AG08396 (cell line): ENCODE measurements around the gene ACSF3.

Experiments used
- DNase-seq: peaks from one replicate; pipeline ENCODE4 v3.0.0; 2012; ENCODE audit warnings: low spot score, mixed read lengths

Gene ACSF3

DNA sequence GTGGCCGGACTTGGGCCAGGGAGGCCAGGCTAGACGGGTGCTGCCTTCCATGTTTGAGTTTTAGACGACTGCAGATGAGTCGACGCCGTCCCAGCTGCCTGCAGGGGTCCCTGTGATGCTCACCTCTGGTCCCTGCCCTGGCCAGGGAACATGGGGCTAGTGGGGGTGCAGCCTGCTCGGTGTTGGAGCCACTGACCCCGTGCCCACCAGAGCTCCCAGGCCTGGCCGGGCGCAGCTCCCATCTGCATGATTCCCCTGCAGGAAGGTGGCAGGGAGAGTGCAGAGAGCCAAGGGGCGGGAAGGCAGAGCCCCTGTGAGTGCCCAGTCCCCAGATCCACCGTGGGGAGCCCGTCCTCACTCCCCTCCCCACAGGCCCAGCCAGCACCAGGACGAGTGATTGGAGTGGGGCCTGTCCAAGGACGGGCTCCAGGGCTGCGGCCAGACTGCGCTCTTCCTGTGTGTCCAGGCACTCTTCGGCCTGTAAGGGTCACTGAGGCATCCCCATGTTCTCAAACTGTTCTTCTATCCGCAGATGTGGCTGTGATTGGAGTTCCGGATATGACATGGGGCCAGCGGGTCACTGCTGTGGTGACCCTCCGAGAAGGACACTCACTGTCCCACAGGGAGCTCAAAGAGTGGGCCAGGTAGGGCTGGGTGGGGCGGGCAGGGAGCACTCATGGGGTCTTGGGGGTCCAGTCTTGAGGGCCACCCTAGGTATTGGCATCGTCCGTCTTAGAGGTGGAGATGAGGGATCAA, 51.9 kb downstream of the ACSF3 start:
- DNase-seq = no peak

DNA sequence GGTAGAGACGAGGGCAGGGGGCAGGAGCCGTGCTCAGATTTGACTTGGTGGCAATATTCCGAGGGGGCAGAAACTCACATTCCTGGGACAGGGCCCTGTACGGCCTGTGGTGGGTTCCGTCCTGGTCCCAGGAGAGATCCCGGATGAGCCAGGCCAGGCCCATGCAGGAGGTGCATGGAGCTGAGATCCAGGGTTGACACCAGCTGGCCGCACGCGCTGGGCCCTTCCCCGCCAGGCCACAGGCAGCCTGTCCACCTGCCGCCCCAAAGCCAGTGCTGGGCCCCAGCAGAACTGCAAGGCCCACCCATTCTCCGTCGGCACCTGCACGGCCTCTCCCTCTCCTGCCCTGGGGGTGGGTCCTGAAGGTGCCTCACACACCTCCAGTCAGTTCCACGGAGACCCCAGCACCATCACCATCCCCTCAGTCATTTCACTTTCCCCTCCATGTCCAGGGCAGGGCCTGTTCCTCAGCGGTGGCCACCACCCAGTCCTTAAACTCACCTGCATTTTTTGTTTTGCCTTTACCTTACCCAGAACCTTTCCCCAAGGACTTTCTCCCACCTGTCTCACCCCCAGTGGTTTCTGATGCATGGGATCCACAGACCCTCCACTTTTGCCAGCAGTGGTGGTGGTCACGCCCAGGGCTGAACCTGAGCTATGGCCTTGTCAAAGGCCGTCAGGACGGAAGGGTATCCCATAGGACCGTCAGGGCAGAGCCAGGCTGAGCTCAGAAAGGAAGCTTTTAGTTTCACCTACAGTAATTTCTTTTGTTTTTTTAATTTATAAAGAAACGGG, 52.8 kb downstream of the ACSF3 start:
- DNase-seq = no peak

DNA sequence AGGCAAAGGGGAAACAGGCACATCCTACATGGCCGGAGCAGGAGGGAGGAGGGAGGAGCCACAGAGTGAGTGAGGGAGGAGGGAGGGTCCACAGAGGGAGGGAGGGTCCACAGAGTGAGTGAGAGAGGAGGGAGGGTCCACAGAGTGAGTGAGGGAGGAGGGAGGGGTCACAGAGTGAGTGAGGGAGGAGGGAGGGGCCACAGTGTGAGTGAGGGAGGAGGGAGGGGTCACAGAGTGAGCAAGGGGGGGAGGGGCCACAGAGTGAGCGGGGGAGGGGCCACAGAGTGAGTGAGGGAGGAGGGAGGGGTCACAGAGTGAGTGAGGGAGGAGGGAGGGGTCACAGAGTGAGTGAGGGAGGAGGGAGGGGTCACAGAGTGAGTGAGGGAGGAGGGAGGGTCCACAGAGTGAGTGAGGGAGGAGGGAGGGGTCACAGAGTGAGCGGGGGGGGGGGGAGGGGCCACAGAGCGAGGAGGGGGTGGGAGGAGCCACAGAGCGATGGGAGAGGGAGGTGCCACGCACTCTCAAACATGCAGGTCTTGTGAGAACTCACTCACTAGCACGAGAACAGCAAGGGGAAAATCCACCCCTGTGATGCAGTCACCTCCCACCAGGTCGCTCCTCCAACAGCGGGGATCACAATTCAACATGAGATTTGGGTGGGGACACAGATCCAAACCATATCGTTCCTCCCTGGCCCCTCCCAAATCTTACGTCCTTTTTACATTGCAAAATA, 53.6 kb downstream of the ACSF3 start:
- DNase-seq = no peak

DNA sequence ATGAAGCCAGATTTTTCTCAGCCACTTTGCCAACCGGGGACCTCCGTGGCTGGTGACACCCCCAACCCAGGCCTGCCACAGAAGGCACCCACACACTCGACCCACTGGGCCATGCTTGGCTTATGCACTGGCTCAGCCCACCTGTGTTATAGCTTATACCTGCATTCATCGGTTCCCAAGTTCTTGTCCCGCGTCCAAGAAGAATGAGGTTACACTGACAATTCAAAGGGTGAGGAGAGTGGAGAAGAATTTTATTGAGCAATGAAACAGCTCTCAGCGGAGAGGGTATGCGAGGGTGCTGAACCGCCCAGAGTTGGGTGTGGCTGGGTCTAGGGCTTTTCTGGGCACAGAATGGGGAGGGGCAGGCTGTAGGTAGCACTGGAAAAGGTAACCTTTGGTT, 55.7 kb downstream of the ACSF3 start:
- no peak for DNase-seq

DNA sequence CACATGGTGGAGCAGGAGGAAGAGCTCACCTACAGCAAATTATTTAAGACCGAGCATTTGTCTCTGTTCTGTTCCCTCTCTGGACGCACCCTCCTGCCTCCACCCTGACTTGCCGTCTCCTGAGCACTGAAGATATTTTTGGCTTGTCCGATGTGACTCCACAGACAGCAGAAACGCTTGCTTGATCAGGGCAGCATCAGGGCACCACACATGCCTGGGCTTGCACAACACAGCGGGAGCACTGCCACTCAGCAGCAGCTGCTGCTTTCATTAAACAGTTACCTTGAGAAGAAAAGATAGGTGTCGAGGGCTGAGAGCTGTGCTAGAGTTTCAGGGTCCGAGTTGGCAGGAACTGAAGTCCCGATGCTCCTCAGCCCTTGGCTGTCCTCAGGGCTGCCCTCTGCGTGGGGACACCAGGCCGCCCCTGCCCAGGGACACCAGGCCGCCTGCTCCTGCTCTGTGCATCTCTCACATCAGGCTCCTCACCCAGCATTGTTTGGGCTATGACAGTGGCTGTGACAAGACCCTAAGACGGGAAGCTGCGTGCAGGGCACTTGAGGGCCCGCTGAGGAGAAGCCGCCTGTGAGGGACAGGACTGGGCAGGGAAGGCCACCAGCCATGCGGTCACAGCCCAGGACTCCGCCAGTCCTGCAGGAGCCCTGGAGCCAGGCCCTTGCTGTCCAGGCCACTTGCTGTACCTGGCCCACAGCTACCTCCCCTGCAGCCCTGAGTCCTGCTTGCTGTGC, 56.6 kb downstream of the ACSF3 start:
- no peak for DNase-seq

DNA sequence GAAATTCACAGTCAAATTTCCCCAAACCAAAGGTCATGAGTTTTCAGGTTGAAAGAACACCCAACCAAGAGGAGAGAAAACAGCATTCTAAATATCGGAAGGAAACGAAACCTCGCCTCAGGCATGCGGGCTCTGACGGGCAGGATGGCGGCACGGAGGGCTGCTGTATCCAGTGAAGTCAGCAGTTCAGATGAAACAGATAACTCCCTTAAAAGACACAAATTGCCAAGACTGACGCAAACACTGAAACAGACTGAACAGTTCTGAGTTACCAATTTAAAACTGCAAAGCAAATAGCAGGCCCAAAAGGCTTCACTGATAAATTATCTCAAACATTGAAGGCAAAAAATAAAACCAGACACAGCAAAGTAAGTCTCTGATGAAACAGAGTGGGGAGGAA, 57.3 kb downstream of the ACSF3 start:
- DNase-seq = no peak

DNA sequence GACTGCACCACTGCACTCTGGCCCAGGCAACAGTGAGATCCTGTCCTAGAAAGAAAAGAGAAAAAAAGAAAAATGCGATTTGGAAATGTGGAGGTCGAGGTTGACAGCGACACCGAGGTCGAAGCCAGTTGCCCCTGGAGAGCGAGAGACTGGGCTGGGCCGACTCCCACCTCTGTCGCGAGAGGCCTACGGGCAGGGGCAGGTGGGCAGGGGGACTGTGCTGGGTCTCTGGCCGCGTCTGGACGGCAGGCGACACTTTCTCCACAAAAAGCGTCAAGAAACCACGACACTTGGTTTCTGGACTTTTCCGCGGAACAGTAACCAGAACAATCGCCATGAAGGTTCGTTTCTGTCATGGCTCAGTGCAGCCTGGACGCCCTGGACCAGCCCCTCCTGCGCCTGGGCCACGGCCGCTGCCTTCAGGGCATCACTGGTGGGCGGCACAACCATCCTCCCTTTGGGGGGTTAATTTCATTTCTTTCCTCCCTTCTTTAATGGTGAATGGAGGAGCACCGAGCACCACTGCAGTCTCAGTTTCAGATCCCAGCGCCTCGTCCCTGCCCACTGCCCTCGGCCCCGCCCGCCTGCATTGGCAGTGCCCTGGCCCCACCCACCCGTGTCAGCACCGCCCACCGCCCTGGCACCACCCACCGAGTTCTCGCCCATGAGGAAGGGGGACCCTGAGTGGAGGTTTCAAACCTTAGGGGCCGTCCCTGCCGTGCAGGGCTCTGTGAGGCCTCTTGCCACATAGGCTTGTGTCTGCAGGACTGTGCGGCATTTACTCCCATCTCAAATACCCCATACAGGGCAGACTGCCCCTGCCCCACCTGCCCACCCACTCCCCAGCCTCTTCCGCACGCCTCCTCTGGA, 59.4 kb downstream of the ACSF3 start:
- no peak for DNase-seq

DNA sequence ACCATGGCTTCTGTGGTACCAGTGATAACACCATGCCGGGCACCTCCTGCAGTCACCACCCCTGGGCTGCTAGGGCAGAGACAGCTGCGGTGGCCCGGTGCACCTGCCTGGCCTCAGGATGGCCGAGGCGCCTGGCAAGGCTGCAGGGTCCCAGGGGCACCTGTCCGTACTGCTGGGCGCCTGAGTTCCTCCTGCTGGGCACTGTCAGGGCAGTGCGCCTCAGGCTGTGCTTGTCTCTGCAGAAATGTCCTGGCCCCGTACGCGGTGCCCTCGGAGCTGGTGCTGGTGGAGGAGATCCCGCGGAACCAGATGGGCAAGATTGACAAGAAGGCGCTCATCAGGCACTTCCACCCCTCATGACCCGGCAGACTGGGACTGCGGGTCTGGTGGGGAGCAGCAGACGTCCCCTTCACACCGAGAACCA, 60.2 kb downstream of the ACSF3 start:
- DNase-seq = no peak

DNA sequence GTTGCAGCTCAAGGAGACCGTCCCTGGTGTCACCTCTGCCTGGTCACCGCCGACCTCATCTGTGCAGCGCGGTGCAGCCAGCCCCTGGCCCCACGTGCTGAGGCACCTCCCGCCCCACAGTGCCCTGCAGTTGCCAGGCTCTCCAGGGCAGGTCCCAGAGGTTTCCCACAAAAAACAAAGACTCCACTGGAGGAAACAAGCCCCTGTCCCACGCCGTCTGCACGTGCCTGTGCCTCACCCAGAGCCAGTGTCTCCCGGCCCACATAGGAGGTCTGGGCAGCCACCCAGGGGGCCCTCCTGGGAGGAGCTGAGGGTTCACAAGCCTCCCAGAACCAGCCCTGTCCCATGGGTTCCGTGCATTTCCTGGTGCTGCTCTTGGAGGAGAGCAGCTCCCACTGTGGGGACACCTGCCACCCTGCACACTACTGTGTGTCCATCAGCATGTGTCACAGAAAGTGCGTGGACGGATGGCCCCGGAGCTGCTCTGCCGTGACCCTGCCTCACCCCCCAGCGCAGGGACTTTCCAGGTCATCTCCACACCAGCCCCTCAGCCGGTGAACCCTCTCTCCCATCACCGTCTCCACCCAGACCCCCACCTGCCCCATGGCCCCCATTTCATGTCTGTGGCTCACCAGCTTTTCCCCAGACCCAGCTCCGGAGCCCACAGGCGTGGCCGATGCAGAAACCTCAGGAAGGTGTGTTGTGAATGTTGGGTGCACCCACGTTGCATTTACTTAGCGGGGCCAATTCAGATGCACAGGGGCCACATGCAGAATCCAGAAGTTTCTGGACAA, 60.9 kb downstream of the ACSF3 start:
- no peak for DNase-seq

DNA sequence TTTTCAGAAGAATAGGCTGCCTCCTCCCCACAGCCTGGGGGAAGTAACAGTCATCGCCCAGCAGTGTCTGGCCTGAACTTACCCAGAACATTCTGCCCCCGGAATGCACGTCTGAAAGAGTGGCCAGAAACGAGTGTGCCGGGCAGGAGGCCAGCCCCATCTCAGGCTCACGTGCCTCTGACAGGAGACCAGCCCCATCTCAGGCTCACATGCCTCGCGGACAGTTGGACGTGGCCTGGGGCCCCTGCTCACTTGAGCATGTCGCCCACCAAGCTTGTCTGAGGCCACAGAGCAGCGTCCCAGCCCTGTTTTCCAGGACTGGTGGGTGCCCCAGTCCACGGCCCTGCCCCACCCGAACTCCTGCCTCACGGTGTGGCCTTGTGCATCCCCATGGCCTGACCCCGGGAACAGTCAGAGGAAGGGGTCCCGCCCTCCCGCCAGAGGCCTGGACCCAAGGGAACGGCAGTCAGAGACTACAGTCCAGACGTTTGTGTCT, 61.6 kb downstream of the ACSF3 start:
- DNase-seq = peak; percentile 89

DNA sequence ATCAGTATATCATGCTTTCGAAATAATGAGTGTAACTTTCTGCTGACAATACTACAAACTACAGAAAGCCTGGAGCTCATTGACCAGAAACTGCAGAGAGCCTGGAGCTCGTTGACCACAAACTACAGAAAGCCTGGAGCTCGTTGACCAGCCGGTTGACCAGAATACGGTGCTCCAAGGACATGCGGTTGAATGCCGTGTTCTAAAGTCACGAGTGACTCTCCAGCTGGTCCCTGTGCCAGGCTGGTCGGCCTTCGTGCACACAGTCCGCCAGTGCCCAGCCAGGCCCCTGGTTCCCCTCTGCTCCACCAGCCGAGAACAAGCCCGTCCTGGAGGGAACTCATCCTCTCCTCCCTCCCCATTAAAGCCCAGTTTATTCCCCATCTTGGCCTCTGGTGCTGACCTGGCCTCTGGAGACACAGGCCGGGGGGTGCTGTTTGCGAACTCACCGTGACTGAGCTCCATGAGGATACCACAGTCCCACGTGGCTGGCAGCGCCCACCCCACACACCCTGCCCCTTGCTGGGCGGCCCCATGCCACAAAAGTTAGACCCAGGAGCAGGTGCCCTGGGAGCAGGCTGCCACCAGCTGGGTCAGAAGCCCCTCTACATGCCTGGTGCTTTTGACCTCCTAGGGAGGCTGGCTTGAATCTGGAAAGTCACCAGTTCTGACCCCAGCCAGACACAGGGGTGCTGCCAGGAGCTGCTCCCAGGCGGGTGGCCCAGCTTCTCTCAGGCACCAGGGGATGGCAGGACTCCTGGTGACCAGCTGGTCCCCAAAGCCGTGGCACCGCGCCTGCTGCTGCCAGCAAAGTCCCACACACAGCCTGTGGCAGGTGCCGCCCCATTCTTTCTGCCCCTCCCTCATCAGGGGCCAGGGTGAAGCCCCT, 62.4 kb downstream of the ACSF3 start:
- DNase-seq = no peak

DNA sequence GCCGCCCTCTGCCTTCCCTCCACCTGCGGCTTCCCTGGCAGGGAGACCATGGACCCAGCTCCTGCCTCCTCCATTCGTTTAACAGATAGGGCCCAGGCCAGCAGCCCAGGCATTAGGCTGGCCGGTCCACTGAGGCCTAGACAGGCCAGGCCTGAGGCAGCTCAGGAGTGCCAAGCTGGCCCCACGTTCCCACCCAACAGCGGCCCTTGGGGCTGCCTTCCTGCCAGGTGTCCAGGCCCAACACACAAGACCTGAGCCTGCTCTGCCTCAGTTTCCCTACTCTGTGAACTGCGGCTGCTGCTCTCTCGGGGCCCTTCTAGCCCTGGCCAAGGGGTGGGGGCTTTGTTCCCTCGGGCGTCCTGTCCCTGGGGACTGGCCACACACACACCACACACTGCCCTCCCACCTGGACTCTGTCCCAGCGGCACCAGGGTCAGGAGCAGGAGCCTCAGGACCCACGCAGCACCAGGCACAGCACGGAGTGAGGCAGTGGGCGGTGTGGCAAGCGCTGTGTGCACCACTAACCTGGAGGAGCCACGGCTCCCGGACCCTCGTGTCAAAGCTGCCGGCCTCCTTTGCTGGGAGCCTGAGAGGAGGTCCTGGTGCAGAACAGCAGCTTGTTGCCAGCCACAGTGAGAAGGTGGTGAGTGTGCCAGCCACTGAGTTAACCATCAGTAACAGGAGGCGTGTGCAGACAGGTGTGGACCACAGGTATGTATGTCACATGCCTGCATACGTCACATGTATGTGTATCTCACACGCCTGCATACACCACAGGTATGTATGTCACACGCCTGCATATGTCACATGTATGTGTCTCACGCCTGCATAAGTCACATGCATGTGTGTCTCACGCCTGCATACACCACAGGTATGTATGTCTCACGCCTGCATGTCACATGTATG, 63.3 kb downstream of the ACSF3 start:
- no peak for DNase-seq

DNA sequence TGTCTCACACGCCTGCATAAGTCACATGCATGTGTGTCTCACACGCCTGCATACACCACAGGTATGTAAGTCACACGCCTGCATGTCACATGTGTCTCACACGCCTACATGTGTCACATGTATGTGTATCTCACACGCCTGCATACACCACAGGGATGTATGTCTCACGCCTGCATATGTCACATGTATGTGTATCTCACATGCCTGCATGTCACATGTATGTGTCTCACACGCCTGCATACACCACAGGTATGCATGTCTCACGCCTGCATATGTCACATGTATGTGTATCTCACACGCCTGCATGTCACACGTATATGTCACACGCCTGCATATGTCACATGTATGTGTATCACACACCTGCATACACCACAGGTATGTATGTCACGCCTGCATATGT, 64.1 kb downstream of the ACSF3 start:
- DNase-seq = no peak

DNA sequence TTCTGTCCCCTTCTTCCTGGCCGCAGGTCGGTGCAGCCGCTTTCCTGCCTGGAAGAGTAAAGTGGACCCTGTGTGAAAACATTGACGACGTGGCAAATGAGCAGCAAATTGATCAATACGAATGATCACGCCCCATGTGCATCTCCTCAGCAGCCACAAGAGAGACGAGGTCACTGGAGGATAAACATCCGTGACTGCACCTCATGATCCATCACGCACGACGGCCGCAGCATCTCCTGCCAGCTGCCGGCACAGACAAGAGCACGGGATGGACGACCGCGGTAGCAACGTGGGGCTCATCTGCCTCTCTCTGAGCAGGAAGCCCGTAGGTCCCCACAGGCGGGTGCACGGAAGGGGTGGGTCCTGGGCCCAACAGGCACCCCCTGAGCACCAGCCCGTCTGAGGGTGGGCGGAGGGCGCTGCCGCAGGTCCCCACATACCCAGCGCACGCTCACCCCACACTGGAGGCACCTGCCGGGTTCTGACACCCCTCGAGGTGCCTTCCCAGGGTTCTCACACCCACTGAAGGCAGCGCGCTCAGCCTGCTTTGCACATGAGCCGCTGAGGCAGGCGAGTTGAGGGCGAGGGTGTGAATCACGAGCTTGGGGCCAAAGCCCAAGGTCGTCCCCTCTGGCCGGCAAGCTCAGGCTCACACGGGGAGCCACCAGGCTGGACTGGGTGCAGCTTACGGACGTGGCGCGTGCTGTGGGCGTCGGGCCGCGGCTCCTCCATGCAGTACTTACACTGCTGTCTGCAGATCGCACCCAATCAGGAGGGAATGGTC, 65.6 kb downstream of the ACSF3 start:
- DNase-seq = no peak

DNA sequence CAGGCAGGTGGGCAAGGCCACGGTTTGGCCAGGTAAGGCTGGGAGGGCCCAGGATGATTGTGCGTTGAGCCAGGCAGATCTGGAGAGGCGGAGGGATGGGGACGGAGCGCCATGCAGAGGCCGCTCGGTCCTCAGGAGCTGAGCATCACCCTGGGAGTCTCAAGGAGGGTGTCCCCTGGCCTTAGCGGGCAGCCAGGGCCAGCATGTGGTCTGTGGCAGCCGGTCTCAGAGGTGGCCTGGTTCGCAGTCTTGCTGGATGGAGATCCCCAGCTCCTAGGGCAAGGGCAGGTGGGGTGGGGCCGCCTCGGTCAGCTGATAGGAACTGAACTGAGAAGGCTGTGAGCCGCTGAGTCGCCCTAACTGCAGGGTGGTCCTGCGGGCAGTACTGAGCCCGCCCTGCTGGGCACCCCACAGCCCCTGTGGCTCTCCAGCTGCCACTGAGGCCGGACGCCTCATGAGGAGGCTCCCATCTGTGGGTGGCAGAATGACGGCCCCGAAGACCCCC, 66.2 kb downstream of the ACSF3 start:
- DNase-seq = no peak

DNA sequence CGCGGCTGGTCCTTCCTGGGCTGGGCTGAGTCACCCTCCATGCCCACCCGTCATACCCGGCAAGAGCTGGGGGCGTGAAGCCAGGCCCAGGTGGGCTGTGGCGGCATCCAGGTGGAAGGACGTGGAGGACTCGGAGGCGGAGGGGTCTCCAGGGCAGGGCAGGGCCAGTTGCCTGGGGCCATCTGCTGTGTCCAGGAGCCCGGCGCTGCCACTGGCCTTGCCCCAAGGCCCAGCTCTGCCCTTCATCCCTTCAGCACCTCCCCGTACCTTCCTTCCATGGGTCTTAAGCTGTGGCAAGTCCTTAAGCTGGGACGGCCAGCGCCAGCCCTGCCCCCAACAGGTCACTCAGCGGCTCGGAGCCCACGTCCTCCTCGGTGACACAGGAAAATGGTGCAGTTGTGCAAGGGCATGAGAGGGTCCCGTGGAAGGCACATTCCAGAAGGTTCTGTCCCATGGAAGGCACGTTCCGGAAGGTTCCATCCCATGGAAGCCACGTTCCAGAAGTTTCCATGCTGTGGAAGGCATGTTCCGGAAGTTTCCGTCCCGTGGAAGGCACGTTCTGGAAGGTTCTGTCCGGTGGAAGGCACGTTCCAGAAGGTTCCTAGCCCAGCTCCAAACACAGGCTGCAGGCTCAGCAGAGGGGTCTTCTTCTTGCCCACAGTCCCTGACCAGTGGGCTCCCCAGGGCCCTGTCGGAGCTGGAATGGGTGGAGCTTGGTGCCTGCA, 67.5 kb downstream of the ACSF3 start:
- DNase-seq = no peak
